ENCODE data around the gene FICD.

- TF ChIP-seq POLR2A (IDR thresholded peaks at IDR 0.05; ENCODE audit: low read depth, low read length) (no peak), PAX5 (IDR thresholded peaks at IDR 0.05; ENCODE audit: insufficient read depth, low read length, severe bottlenecking) (no peak), TAF1 (IDR thresholded peaks at IDR 0.05; ENCODE audit: low read depth, low read length) (no peak), POLR2AphosphoS5 (IDR thresholded peaks at IDR 0.05; ENCODE audit: low read depth, low read length) (no peak), POU2F2 (IDR thresholded peaks at IDR 0.05; ENCODE audit: low read depth, low read length) (no peak)
Measured at GRCh38 chr12:108559748-108560147, 44.7 kb downstream of the FICD start.
